HG03469 (cell line): ENCODE data around the gene FMN1.

Experiments used
- ATAC-seq: cut with Tn5 transposase; IDR thresholded peaks from one replicate; pipeline ENCODE4 v1.9.1; 2021; ENCODE audit warnings: mild to moderate bottlenecking, moderate library complexity, moderate number of reproducible peaks; ENCODE audit not compliant: unreplicated experiment

FMN1 gene

GRCh38 chr15:33125894-33126537 lies 68.5 kb downstream of the FMN1 start:
- no peak for ATAC-seq

GRCh38 chr15:33124811-33125210 lies 69.7 kb downstream of the FMN1 start:
- ATAC-seq: no peak

GRCh38 chr15:33124279-33124678 lies 70.2 kb downstream of the FMN1 start:
- ATAC-seq: no peak

- ATAC-seq: no peak
Observed at GRCh38 chr15:33119865-33120264, 74.6 kb downstream of the FMN1 start.

- no peak for ATAC-seq
Observed at GRCh38 chr15:33119273-33119672, 75.2 kb downstream of the FMN1 start.

GRCh38 chr15:33116198-33116597 lies 78.3 kb downstream of the FMN1 start:
- ATAC-seq: no peak

GRCh38 chr15:33115191-33115861 lies 79.2 kb downstream of the FMN1 start:
- no peak for ATAC-seq

GRCh38 chr15:33114374-33114717 lies 80.2 kb downstream of the FMN1 start:
- ATAC-seq: no peak

GRCh38 chr15:33113666-33114373 lies 80.7 kb downstream of the FMN1 start:
- no peak for ATAC-seq

- ATAC-seq: no peak
Observed at GRCh38 chr15:33112541-33113105, 81.9 kb downstream of the FMN1 start.

- no peak for ATAC-seq
Observed at GRCh38 chr15:33111041-33111451, 83.5 kb downstream of the FMN1 start.

- no peak for ATAC-seq
Observed at GRCh38 chr15:33109345-33109744, 85.2 kb downstream of the FMN1 start.

- no peak for ATAC-seq
Observed at GRCh38 chr15:33108518-33108917, 86.0 kb downstream of the FMN1 start.

GRCh38 chr15:33107950-33108349 lies 86.6 kb downstream of the FMN1 start:
- no peak for ATAC-seq

- no peak for ATAC-seq
Observed at GRCh38 chr15:33104212-33104611, 90.3 kb downstream of the FMN1 start.

- ATAC-seq: no peak
Observed at GRCh38 chr15:33101036-33101435, 93.5 kb downstream of the FMN1 start.

GRCh38 chr15:33100314-33100713 lies 94.2 kb downstream of the FMN1 start:
- ATAC-seq: no peak

GRCh38 chr15:33099739-33100138 lies 94.8 kb downstream of the FMN1 start:
- no peak for ATAC-seq

GRCh38 chr15:33099213-33099612 lies 95.3 kb downstream of the FMN1 start:
- ATAC-seq: no peak

- ATAC-seq: no peak
Observed at GRCh38 chr15:33098094-33099058, 96.1 kb downstream of the FMN1 start.

- ATAC-seq: no peak
Observed at GRCh38 chr15:33096134-33096533, 98.4 kb downstream of the FMN1 start.
